Left ventricle myocardium inferior (tissue), 1 donor: ENCODE measurements around the gene PLS1. TPM values are rescaled to one million over a fixed set of nuclear protein-coding genes. Genes with fewer than 3 reads are reported as not detected.
"Not testable (repeated sequence)": the region's sequence is repeated elsewhere in the genome, so short reads cannot be mapped to it uniquely, and the experiment has no call there.

Experiments used
- DNase-seq: peaks from one replicate; pipeline ENCODE4 v3.0.0-alpha.2; 2020
- H3K27ac ChIP-seq: fragments of 200-600 bp; replicated peaks from 2 replicates; pipeline ENCODE4 v1.8.0; 2021
- H3K27me3 ChIP-seq: fragments of 200-600 bp; 2 replicates; pipeline ENCODE4 v1.8.0; 2021; ENCODE audit warnings: low read depth
- H3K36me3 ChIP-seq: fragments of 200-600 bp; 2 replicates; pipeline ENCODE4 v1.8.0; 2021
- H3K4me1 ChIP-seq: fragments of 200-600 bp; 2 replicates; pipeline ENCODE4 v1.8.0; 2021
- H3K4me3 ChIP-seq: fragments of 200-600 bp; 2 replicates; pipeline ENCODE4 v1.8.0; 2021; ENCODE audit warnings: mild to moderate bottlenecking, moderate library complexity
- H3K9me3 ChIP-seq: fragments of 200-600 bp; replicated peaks from 2 replicates; pipeline ENCODE4 v1.8.0; 2021
- intact Hi-C: fragments of 100-400 bp; cut with micrococcal nuclease; formaldehyde crosslinking; loops from one replicate; pipeline ENCODE4 v1.11.0; 2022
- long read RNA-seq: library from polyadenylated mRNA; unstranded; transcript quantifications from one replicate; pipeline ENCODE4 v2.0.0, GENCODE V29; 2021
- total RNA-seq: library from RNA; stranded (reverse); fragmentation: NEBNext Ultra II Directional; extraction: Animal tissue kit (Norgen Biotek cat#: 25700); gene quantifications from one replicate; pipeline ENCODE4 v1.2.1, GENCODE V29; 2021
- TF ChIP-seq, protein P1 (sequence below): fragments of 200-600 bp; IDR thresholded peaks from 2 replicates; pipeline ENCODE4 v1.8.0; 2021; ENCODE audit warnings: antibody characterized with exemption, mild to moderate bottlenecking, borderline replicate concordance
- donor health status: DM: no; HTN: yes; CAD: no; lungs with severe emphysema.

PLS1 gene, protein sequence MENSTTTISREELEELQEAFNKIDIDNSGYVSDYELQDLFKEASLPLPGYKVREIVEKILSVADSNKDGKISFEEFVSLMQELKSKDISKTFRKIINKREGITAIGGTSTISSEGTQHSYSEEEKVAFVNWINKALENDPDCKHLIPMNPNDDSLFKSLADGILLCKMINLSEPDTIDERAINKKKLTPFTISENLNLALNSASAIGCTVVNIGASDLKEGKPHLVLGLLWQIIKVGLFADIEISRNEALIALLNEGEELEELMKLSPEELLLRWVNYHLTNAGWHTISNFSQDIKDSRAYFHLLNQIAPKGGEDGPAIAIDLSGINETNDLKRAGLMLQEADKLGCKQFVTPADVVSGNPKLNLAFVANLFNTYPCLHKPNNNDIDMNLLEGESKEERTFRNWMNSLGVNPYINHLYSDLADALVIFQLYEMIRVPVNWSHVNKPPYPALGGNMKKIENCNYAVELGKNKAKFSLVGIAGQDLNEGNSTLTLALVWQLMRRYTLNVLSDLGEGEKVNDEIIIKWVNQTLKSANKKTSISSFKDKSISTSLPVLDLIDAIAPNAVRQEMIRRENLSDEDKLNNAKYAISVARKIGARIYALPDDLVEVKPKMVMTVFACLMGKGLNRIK
- total RNA-seq, result 2.6 TPM
- long read RNA-seq, partial matches to known transcripts, result 0 of 2 reads
- long read RNA-seq, other reads (novel, unspliced or antisense), result 2 of 2 reads

DNA sequence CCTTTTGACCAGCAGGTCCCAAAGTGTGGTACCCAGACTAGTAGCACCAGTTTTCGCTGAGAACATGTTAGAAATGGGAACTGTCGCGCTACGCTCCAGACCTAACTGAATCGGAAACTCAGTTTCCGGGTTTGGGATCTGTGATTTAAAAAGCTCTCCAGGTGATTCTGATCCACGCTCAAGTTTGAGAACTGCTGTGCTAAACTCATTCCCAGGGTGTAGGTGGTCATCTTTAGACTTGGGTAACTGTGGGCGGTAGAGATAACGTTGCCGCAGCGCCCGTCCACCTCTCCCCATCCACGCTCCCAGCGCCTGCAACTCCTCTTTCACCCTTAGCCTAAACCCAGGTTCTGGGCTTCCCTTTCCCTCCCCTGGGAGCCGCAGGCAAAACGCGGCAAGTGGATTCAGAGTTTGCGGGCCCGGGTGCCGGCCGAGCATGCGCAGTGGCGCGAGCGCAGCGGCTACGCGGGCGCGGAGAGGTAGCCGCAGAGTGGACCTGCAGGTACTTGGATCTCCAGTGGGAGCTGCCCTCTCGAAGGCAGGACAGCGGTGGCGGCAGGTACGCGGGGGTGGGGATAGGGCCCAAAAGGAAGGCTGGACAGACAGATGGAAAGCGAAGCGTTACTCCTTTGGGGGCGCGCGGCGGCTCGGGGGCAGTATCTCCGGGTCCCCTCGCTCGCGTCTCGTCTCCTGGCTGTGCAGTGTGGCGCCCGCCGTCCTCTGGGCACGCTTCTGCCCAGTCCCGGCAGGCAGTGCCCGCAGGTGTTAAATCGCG lies at the start of gene PLS1:
PLS1 (plus strand) TSS at position 443 of the 775 bp plus-strand sequence. CDS start 67,845 bp downstream, outside the sequence.
- Histone ChIP-seq H3K27ac (peak within 1 kb of the TSS; percentile 70), H3K9me3 (no peaks in the 10 kb centered on the region), H3K36me3 (no peaks in the 10 kb centered on the region), H3K4me1 (peaks cover 25% of the 10 kb centered on the region), H3K4me3 (peak within 1 kb of the TSS; percentile 84), H3K27me3 (no peaks in the 10 kb centered on the region)
- DNase-seq, result peak; percentile 80
- TF ChIP-seq, protein P1, sequence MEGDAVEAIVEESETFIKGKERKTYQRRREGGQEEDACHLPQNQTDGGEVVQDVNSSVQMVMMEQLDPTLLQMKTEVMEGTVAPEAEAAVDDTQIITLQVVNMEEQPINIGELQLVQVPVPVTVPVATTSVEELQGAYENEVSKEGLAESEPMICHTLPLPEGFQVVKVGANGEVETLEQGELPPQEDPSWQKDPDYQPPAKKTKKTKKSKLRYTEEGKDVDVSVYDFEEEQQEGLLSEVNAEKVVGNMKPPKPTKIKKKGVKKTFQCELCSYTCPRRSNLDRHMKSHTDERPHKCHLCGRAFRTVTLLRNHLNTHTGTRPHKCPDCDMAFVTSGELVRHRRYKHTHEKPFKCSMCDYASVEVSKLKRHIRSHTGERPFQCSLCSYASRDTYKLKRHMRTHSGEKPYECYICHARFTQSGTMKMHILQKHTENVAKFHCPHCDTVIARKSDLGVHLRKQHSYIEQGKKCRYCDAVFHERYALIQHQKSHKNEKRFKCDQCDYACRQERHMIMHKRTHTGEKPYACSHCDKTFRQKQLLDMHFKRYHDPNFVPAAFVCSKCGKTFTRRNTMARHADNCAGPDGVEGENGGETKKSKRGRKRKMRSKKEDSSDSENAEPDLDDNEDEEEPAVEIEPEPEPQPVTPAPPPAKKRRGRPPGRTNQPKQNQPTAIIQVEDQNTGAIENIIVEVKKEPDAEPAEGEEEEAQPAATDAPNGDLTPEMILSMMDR, result peak; percentile 12
- intact Hi-C loops, result no loop called here

DNA sequence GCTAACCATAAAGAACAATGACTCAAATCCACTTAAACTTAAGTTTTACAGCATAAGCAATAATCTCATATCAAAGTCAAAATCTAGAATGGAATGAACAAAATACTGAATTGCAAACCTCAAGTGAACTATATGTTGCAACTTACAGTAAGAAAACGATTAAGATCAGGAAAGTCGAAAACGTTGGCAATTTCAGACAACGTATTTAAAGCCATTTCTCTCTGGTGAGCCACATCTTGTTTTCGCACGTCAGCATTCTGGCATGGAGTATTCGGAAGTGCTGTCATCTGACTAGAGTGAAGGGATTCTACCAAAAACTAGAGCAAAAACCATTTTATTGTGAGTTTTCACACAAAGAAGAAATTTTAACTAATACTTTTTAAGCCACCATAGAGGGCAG lies 46.2 kb upstream of the PLS1 start:
- H3K27ac ChIP-seq, result no peak overlapping the region
- H3K36me3 ChIP-seq, result peaks cover 95% of the 10 kb centered on the region
- no peak for DNase-seq
- TF ChIP-seq, protein P1, result no peak
- no peak overlapping the region for H3K4me3 ChIP-seq
- no peaks in the 10 kb centered on the region for H3K9me3 ChIP-seq
- intact Hi-C loops, result no loop called here
- H3K4me1 ChIP-seq, result no peaks in the 10 kb centered on the region
- H3K27me3 ChIP-seq, result no peaks in the 10 kb centered on the region

DNA sequence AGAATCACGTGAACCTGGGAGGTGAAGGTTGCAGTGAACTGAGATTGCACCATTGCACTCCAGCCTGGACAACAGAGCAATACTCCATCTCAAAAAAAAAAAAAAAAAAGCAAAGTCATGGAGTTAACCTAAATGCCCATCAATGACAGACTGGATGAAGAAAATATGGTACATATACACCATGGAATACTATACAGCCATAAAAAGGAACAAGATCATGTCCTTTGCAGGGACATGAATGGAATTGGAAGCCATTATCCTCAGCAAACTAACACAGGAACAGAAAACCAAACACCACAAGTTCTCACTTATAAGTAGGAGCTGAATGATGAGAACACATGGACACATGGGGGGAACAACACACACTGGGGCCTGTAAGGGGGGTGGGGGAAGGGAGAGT lies 43.6 kb upstream of the PLS1 start:
- H3K4me3 ChIP-seq, H3K27ac ChIP-seq, intact Hi-C loops, H3K9me3 ChIP-seq, H3K27me3 ChIP-seq, H3K4me1 ChIP-seq, DNase-seq: not testable (repeated sequence)
- peaks cover 98% of the 10 kb centered on the region for H3K36me3 ChIP-seq

DNA sequence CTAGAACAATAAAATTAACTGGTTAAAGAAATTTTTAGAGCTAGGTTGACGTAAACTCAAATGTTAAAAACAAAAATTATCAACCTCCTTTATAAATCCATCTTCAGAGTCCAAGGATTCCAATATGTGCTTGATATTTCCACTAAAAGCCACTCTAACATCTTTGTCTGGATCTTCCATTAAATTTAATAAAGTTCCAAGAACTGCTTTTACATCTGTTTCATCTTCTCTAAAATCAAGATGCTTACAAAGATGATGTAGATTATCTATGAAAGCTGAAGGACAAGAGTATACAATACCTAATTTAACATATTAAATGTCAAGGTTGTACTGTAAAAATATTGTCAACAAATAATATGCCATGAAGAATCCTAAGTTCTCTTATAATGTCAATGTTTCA lies 42.5 kb upstream of the PLS1 start:
- Histone ChIP-seq H3K27ac (no peak overlapping the region), H3K4me3 (no peak overlapping the region), H3K27me3 (no peaks in the 10 kb centered on the region), H3K9me3 (no peaks in the 10 kb centered on the region), H3K4me1 (no peaks in the 10 kb centered on the region), H3K36me3 (peaks cover 98% of the 10 kb centered on the region)
- DNase-seq, result no peak
- TF ChIP-seq, protein P1, result no peak
- intact Hi-C loops, result no loop called here

DNA sequence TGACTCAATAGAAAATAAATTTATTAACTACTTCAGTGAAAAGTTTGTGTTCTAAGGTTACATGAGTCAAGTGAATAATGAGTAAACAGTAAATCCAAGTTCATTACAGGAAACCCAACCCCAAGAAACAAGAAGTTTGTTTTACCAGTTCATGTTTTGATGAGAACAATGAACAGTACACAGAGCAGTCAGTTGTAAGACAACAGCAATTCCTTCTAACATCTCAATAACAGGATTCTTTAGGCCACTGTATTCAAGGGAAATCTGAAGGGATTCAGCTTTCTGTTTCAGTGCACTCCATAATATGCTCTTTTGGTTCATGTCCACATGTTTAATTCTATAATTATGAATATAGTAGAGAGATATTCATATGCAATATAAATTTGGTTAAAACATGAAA lies 36.1 kb upstream of the PLS1 start:
- TF ChIP-seq, protein P1, result no peak
- H3K4me1 ChIP-seq, result no peaks in the 10 kb centered on the region
- no peak overlapping the region for H3K4me3 ChIP-seq
- intact Hi-C loops, result no loop called here
- DNase-seq, result no peak
- H3K36me3 ChIP-seq, result peaks cover 97% of the 10 kb centered on the region
- no peaks in the 10 kb centered on the region for H3K27me3 ChIP-seq
- H3K27ac ChIP-seq, result no peak overlapping the region
- no peaks in the 10 kb centered on the region for H3K9me3 ChIP-seq
